ENCODE data around the gene DEUP1.

DNA sequence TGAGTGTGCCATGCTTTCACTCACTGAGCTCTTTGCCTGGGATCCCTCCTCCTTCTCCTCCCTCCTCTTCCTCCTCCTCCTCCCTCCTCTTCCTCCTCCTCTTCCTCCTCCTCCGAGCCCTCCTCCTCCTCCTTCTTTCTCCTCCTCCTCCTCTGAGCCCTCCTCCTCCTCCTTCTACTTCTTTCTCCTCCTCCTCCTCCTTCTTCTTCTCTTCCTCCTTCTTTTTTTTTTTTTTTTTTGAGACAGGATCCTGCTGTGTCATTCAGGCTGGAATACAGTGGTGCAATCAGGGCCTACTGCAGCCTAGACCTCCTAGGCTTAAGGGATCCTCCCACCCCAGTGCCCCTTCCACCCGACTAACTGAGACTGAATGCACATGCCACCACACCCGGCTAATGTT is 62.3 kb downstream of the DEUP1 start:
- TF ChIP-seq, protein P1, sequence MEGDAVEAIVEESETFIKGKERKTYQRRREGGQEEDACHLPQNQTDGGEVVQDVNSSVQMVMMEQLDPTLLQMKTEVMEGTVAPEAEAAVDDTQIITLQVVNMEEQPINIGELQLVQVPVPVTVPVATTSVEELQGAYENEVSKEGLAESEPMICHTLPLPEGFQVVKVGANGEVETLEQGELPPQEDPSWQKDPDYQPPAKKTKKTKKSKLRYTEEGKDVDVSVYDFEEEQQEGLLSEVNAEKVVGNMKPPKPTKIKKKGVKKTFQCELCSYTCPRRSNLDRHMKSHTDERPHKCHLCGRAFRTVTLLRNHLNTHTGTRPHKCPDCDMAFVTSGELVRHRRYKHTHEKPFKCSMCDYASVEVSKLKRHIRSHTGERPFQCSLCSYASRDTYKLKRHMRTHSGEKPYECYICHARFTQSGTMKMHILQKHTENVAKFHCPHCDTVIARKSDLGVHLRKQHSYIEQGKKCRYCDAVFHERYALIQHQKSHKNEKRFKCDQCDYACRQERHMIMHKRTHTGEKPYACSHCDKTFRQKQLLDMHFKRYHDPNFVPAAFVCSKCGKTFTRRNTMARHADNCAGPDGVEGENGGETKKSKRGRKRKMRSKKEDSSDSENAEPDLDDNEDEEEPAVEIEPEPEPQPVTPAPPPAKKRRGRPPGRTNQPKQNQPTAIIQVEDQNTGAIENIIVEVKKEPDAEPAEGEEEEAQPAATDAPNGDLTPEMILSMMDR (conservative IDR thresholded peaks at IDR 0.05; ENCODE audit: low read length), result no peak
- TF ChIP-seq EZH2phosphoT487 (IDR thresholded peaks at IDR 0.05; ENCODE audit: borderline replicate concordance, low read depth, low read length), result no peak

All from OCI-LY7 (cell line).